ENCODE data around the gene HS1BP3. TPM values are rescaled to one million over a fixed set of nuclear protein-coding genes. Genes with fewer than 3 reads are reported as not detected.
A peak's percentile ranks its signal among the peaks of the same experiment; 100 is the strongest.

The HS1BP3 gene
- total and polyA plus RNA-seq, 9 of the 15 experiments (the other 6 are each of a cell fraction or from before 2014, with no cell fraction given): 0.41 to 8.3 (median 5.9) TPM

GRCh38 chr2:20622731-20623130 is 28.2 kb downstream of the HS1BP3 start:
- POLR2A ChIA-PET: interaction anchor here (1.1 to 1.4 kb wide), 2 partner anchors 11 to 126 kb away, joined by 4 read pairs; no protein-coding TSS in a partner anchor
- H3K9ac ChIP-seq (ENCODE audit: insufficient read depth in 1 of 2, low read depth in 2 of 2, low read length in 2 of 2): 0 out of 4 replicates have a peak overlapping the region, but pooled peaks of 1 of the 2 experiments have one; percentile 28
- no peaks in the 10 kb centered on the region for H4K20me1 ChIP-seq (replicated peaks; ENCODE audit: control insufficient read depth, insufficient read depth, low read length)
- no peak overlapping the region for H3K4me2 ChIP-seq (ENCODE audit: insufficient read depth, low read length)
- ATAC-seq (no peak), FAIRE-seq (no peak), DNase-seq (ENCODE audit: extremely low read depth in 1 of 4, low spot score in 3 of 4) (no peak)
- intact Hi-C loops (cut with micrococcal nuclease): no loop called here
- H2AFZ ChIP-seq (ENCODE audit: low read depth, low read length): no peak overlapping the region
- in situ Hi-C loops (cut with MboI): no loop called here
- CTCF ChIA-PET (ENCODE audit: low intra/inter-chr PET ratio): no interaction called here
- H3K9me3 ChIP-seq (replicated peaks; ENCODE audit: control insufficient read depth, insufficient read depth, low read depth, low read length): no peaks in the 10 kb centered on the region
- 68% methylated on average over 8 of the region's 10 CpGs for whole genome bisulfite sequencing (ENCODE audit: insufficient coverage, low coverage, missing lambda C conversion rate)
- no peaks in the 10 kb centered on the region for H3K27me3 ChIP-seq (ENCODE audit: control insufficient read depth in 2 of 2, insufficient read depth in 2 of 2, low read length in 2 of 2)
- H3K36me3 ChIP-seq (ENCODE audit: control insufficient read depth, insufficient read depth, low read length): no peaks in the 10 kb centered on the region
- no peak overlapping the region for H3K4me3 ChIP-seq
- no peak overlapping the region for H3K27ac ChIP-seq (ENCODE audit: extremely low read depth, low read depth, low read length)
- no peaks in the 10 kb centered on the region for H3K79me2 ChIP-seq (ENCODE audit: control insufficient read depth, insufficient read depth, low read length)
- no peaks in the 10 kb centered on the region for H3K9me1 ChIP-seq (ENCODE audit: control insufficient read depth, insufficient read depth, low read length)
- H3K4me1 ChIP-seq (replicated peaks in 1 of 2; ENCODE audit: control insufficient read depth in 2 of 2, insufficient read depth in 2 of 2, low read length in 2 of 2): peaks cover 7 to 21% of the 10 kb centered on the region in 2 experiments
- no TSS peak for BruUV-seq (replicated peaks)
- TF ChIP-seq RREB1 (CRISPR knock-in tag; IDR thresholded peaks at IDR 0.05): no peak
- TF ChIP-seq ZNF212 (CRISPR knock-in tag; IDR thresholded peaks at IDR 0.05): no peak
- no peak for TF ChIP-seq POLR2B (IDR thresholded peaks at IDR 0.05; ENCODE audit: low read depth, partially characterized antibody)
- TF ChIP-seq KLF13 (tag; IDR thresholded peaks at IDR 0.05; ENCODE audit: borderline replicate concordance, low read depth): no peak
- no peak for TF ChIP-seq RFX1 (IDR thresholded peaks at IDR 0.05)
- no peak for TF ChIP-seq ZFP30 (CRISPR knock-in tag; IDR thresholded peaks at IDR 0.05; ENCODE audit: borderline replicate concordance)
- TF ChIP-seq CHCHD3 (CRISPR knock-in tag; IDR thresholded peaks at IDR 0.05): no peak
- no peak for TF ChIP-seq STAT6 (CRISPR knock-in tag; IDR thresholded peaks at IDR 0.05)
- no peak for TF ChIP-seq ZNF655 (CRISPR knock-in tag; IDR thresholded peaks at IDR 0.05)
- no peak for TF ChIP-seq SRSF9 (IDR thresholded peaks at IDR 0.05; ENCODE audit: borderline replicate concordance, low read depth, low read length)
- no peak for TF ChIP-seq ZKSCAN3 (CRISPR knock-in tag; IDR thresholded peaks at IDR 0.05)
- TF ChIP-seq THRA (IDR thresholded peaks at IDR 0.05): no peak
